Endodermal cell (in vitro differentiated cells): ENCODE results near the gene JAZF1. TPM values are rescaled to one million over a fixed set of nuclear protein-coding genes. Genes with fewer than 3 reads are reported as not detected.

Experiments used
- DNase-seq: peaks from one replicate; pipeline ENCODE4 v3.0.0-alpha.2; 2017
- H3K27ac ChIP-seq: 2 replicates; pipeline ENCODE4 v1.5.1; 2013; ENCODE audit warnings: mild to moderate bottlenecking, low read depth, low read length, moderate library complexity
- H3K27me3 ChIP-seq: 2 replicates; pipeline ENCODE4 v1.6.1; 2013; ENCODE audit warnings: mild to moderate bottlenecking, low read length, moderate library complexity; ENCODE audit not compliant: insufficient read depth, control insufficient read depth, poor library complexity, severe bottlenecking
- H3K36me3 ChIP-seq: 2 replicates; pipeline ENCODE4 v1.7.0; 2013; ENCODE audit warnings: mild to moderate bottlenecking, low read length, moderate library complexity; ENCODE audit not compliant: control insufficient read depth, insufficient read depth
- H3K4me1 ChIP-seq: one replicate; pipeline ENCODE4 v1.7.0; 2013; ENCODE audit warnings: low read length; ENCODE audit not compliant: control insufficient read depth, insufficient read depth
- H3K4me3 ChIP-seq: 2 replicates; pipeline ENCODE4 v1.5.1; 2013; ENCODE audit warnings: mild to moderate bottlenecking, low read length, moderate library complexity
- H3K9ac ChIP-seq: 2 replicates; pipeline ENCODE4 v1.6.1; 2013; ENCODE audit warnings: mild to moderate bottlenecking, low read length, moderate library complexity; ENCODE audit not compliant: poor library complexity, severe bottlenecking; ENCODE audit errors: extremely low read depth
- H3K9me3 ChIP-seq: 2 replicates; pipeline ENCODE4 v1.6.1; 2013; ENCODE audit warnings: mild to moderate bottlenecking, low read length, moderate library complexity; ENCODE audit not compliant: control insufficient read depth
- H3K27ac Mint-ChIP-seq: 2 replicates; pipeline ENCODE4 v1.8.0; 2020; ENCODE audit warnings: mixed read lengths
- H3K27me3 Mint-ChIP-seq: 2 replicates; pipeline ENCODE4 v1.8.0; 2021; ENCODE audit warnings: mild to moderate bottlenecking, mixed read lengths; ENCODE audit not compliant: insufficient read depth
- H3K36me3 Mint-ChIP-seq: 2 replicates; pipeline ENCODE4 v1.8.0; 2020; ENCODE audit warnings: low read depth, mixed read lengths
- H3K4me1 Mint-ChIP-seq: 2 replicates; pipeline ENCODE4 v1.8.0; 2020; ENCODE audit warnings: mixed read lengths
- H3K4me3 Mint-ChIP-seq: 2 replicates; pipeline ENCODE4 v1.8.0; 2020; ENCODE audit warnings: mild to moderate bottlenecking, moderate library complexity, mixed read lengths
- H3K9me3 Mint-ChIP-seq: 2 replicates; pipeline ENCODE4 v1.8.0; 2020; ENCODE audit warnings: mild to moderate bottlenecking, mixed read lengths
- WGBS, 2 experiments: methylation state at CpG; one replicate each; pipeline versions ENCODE4 v1.1.5 to v1.1.7; 2013; ENCODE audit warnings: missing lambda C conversion rate in 2 of 2, mixed read lengths in 1 of 2; ENCODE audit not compliant: insufficient coverage in 1 of 2, insufficient read length in 1 of 2; 5-methylcytosine and 5-hydroxymethylcytosine counted together
- total RNA-seq, 2 donors: library from RNA; stranded (reverse); fragmentation: NEBNext Ultra II Directional in 1 of 2; extraction: Animal tissue kit (Norgen Biotek cat#: 25700) in 1 of 2; gene quantifications; 2 replicates in 1 of 2; 3 replicates in 1 of 2; pipeline ENCODE4 v1.2.1, GENCODE V29; 2021
- TF ChIP-seq, protein P1 (sequence below): fragments of 200-600 bp; sonication (generic); conservative IDR thresholded peaks from 2 replicates; pipeline ENCODE4 v1.5.0; 2021; ENCODE audit warnings: antibody characterized with exemption, mild to moderate bottlenecking

JAZF1 gene
- total RNA-seq, 2 donors from 2014 or later: 18.3 to 33.6 TPM

DNA sequence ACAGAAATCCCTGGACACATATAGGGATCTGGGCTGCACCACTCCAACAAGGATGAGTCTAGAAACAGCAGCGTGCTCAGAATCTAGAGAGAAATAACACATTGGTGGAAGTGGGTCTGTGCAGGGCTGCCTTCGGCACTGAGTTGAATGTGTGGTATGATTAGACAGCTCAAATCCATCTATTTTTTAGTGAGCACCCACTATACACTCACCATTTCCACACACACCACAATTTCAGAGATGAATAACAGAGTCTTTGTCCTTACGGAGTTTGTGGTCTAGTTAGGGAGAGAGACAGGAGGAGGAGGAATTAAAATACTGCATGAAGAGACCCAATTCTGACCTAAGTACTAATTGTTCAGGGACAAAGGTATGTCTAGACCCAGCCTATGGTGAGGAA lies 44.2 kb downstream of the JAZF1 start:
- H3K4me3 Mint-ChIP-seq: no peak overlapping the region
- no peaks in the 10 kb centered on the region for H3K27me3 Mint-ChIP-seq
- Histone ChIP-seq H3K36me3 (no peaks in the 10 kb centered on the region), H3K4me3 (no peak overlapping the region), H3K9ac (no peak overlapping the region), H3K27me3 (no peaks in the 10 kb centered on the region), H3K4me1 (peaks cover 8% of the 10 kb centered on the region), H3K27ac (peak overlapping the region; percentile 70), H3K9me3 (no peaks in the 10 kb centered on the region)
- 90% methylated on average over 3 of the region's 3 CpGs; no CpG with 5 or more reads in 1 of the 2 experiments for WGBS, 2 experiments
- H3K27ac Mint-ChIP-seq: no peak overlapping the region
- H3K9me3 Mint-ChIP-seq: no peaks in the 10 kb centered on the region
- DNase-seq: no peak
- H3K36me3 Mint-ChIP-seq: peaks cover 2% of the 10 kb centered on the region
- TF ChIP-seq, protein P1, sequence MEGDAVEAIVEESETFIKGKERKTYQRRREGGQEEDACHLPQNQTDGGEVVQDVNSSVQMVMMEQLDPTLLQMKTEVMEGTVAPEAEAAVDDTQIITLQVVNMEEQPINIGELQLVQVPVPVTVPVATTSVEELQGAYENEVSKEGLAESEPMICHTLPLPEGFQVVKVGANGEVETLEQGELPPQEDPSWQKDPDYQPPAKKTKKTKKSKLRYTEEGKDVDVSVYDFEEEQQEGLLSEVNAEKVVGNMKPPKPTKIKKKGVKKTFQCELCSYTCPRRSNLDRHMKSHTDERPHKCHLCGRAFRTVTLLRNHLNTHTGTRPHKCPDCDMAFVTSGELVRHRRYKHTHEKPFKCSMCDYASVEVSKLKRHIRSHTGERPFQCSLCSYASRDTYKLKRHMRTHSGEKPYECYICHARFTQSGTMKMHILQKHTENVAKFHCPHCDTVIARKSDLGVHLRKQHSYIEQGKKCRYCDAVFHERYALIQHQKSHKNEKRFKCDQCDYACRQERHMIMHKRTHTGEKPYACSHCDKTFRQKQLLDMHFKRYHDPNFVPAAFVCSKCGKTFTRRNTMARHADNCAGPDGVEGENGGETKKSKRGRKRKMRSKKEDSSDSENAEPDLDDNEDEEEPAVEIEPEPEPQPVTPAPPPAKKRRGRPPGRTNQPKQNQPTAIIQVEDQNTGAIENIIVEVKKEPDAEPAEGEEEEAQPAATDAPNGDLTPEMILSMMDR: no peak
- H3K4me1 Mint-ChIP-seq: peaks cover 38% of the 10 kb centered on the region

DNA sequence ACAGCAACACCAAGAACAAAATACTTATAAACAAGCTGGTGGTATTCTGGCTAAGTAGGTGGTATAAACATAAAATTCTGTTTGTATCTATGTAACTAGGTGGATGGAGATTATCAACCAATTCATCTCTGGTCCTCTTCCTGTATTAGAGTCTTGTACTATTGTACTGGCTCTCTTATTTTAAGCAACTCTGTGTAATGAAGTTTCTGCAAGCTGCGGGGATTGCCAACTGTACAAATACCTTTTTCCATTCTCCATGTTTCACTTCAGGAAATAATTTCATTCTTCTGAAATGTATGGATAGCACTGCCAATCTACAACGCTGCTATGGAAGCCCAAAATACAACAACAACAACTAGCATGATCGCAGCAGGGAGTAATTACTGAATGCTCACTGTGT lies 44.8 kb downstream of the JAZF1 start:
- no peak overlapping the region for H3K27ac Mint-ChIP-seq
- TF ChIP-seq, protein P1: no peak
- DNase-seq: no peak
- Histone ChIP-seq H3K36me3 (no peaks in the 10 kb centered on the region), H3K27ac (no peak overlapping the region), H3K27me3 (no peaks in the 10 kb centered on the region), H3K9me3 (no peaks in the 10 kb centered on the region), H3K9ac (no peak overlapping the region), H3K4me3 (no peak overlapping the region), H3K4me1 (peaks cover 8% of the 10 kb centered on the region)
- H3K4me1 Mint-ChIP-seq: peaks cover 36% of the 10 kb centered on the region
- H3K9me3 Mint-ChIP-seq: no peaks in the 10 kb centered on the region
- WGBS, 2 experiments: 86 to 90% methylated on average over 2 to 3 of the region's 3 CpGs
- H3K4me3 Mint-ChIP-seq: no peak overlapping the region
- peaks cover 2% of the 10 kb centered on the region for H3K36me3 Mint-ChIP-seq
- H3K27me3 Mint-ChIP-seq: no peaks in the 10 kb centered on the region

DNA sequence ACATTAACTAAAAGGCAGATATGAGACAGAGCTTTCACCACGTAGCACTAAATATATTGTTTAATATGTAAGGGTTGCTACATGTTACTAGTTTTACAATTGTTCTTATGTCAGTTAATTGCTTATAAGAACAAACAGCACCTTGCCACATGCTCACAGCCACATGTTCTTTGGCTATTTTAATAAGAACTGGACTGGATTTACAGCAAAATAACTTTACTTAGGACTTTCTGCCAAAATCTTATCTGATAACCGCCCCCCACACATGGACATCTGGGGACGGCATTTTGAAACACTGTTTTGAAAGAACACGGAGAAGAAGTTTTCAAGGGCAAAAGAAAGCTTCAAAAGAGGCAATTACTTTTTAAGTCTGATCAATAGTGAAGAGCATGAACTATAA lies 45.3 kb downstream of the JAZF1 start:
- H3K36me3 ChIP-seq: no peaks in the 10 kb centered on the region
- Mint-ChIP-seq H3K36me3 (peaks cover 2% of the 10 kb centered on the region), H3K4me1 (peaks cover 36% of the 10 kb centered on the region), H3K9me3 (no peaks in the 10 kb centered on the region), H3K27ac (no peak overlapping the region), H3K27me3 (no peaks in the 10 kb centered on the region), H3K4me3 (no peak overlapping the region)
- no peaks in the 10 kb centered on the region for H3K9me3 ChIP-seq
- H3K4me3 ChIP-seq: no peak overlapping the region
- no peak overlapping the region for H3K9ac ChIP-seq
- no peak for DNase-seq
- TF ChIP-seq, protein P1: no peak
- no peak overlapping the region for H3K27ac ChIP-seq
- WGBS, 2 experiments: 96% methylated on average over 4 of the region's 4 CpGs; no CpG with 5 or more reads in 1 of the 2 experiments
- peaks cover 8% of the 10 kb centered on the region for H3K4me1 ChIP-seq
- no peaks in the 10 kb centered on the region for H3K27me3 ChIP-seq
